ENCODE results near the gene FOXN1.

FOXN1 gene

GRCh38 chr17:28567604-28568003 lies 61.5 kb downstream of the FOXN1 start:
- Histone ChIP-seq H3K79me2 (ENCODE audit: insufficient read depth, low read length) (peaks cover 18% of the 10 kb centered on the region; the same call in 1 of the 2 replicates), H3K4me2 (ENCODE audit: low read depth, low read length, poor library complexity, severe bottlenecking) (peak overlapping the region; percentile 31), H3K9me3 (ENCODE audit: insufficient read depth, low read length) (no peaks in the 10 kb centered on the region), H3K27ac (ENCODE audit: low read depth, low read length) (no peak overlapping the region), H3K36me3 (ENCODE audit: low read length) (no peaks in the 10 kb centered on the region), H3F3A (ENCODE audit: insufficient read depth) (peaks cover 20% of the 10 kb centered on the region), H3K9me2 (replicated peaks; ENCODE audit: insufficient read depth, low read length) (no peaks in the 10 kb centered on the region), H3K4me3 (ENCODE audit: insufficient read depth, low read length, poor library complexity, severe bottlenecking) (no peak overlapping the region), H4K20me1 (ENCODE audit: low read depth, low read length) (0 out of 2 replicates have a peak, but pooled peaks cover 5% of the 10 kb centered on the region), H2AFZ (ENCODE audit: low read depth, low read length, severe bottlenecking) (no peak overlapping the region), H3K27me3 (ENCODE audit: low read length) (no peaks in the 10 kb centered on the region), H3K9ac (ENCODE audit: low read length) (no peak overlapping the region)
- TF ChIP-seq CTCF (IDR thresholded peaks at IDR 0.05; ENCODE audit: insufficient read depth, low read length, poor library complexity, severe bottlenecking) (no peak), EZH2phosphoT487 (conservative IDR thresholded peaks at IDR 0.05; ENCODE audit: low read length) (no peak)

- H3K27ac ChIP-seq (ENCODE audit: low read depth, low read length) = no peak overlapping the region
- H3K4me2 ChIP-seq (ENCODE audit: low read depth, low read length, poor library complexity, severe bottlenecking) = peak overlapping the region; percentile 81
- no peak for TF ChIP-seq CTCF (IDR thresholded peaks at IDR 0.05; ENCODE audit: insufficient read depth, low read length, poor library complexity, severe bottlenecking)
- H3K9me2 ChIP-seq (replicated peaks; ENCODE audit: insufficient read depth, low read length) = no peaks in the 10 kb centered on the region
- peaks cover 18% of the 10 kb centered on the region; the same call in 1 of the 2 replicates for H3K79me2 ChIP-seq (ENCODE audit: insufficient read depth, low read length)
- peaks cover 20% of the 10 kb centered on the region for H3F3A ChIP-seq (ENCODE audit: insufficient read depth)
- H3K27me3 ChIP-seq (ENCODE audit: low read length) = no peaks in the 10 kb centered on the region
- 0 out of 2 replicates have a peak, but pooled peaks cover 5% of the 10 kb centered on the region for H4K20me1 ChIP-seq (ENCODE audit: low read depth, low read length)
- no peak overlapping the region for H2AFZ ChIP-seq (ENCODE audit: low read depth, low read length, severe bottlenecking)
- H3K36me3 ChIP-seq (ENCODE audit: low read length) = no peaks in the 10 kb centered on the region
- H3K4me3 ChIP-seq (ENCODE audit: insufficient read depth, low read length, poor library complexity, severe bottlenecking) = no peak overlapping the region
- no peaks in the 10 kb centered on the region for H3K9me3 ChIP-seq (ENCODE audit: insufficient read depth, low read length)
- no peak overlapping the region for H3K9ac ChIP-seq (ENCODE audit: low read length)
These were observed 63.3 kb downstream of the FOXN1 start for GRCh38 chr17:28569446-28569845.

GRCh38 chr17:28570716-28571360 lies 64.7 kb downstream of the FOXN1 start:
- Histone ChIP-seq H3K4me2 (ENCODE audit: low read depth, low read length, poor library complexity, severe bottlenecking) (peak overlapping the region; percentile 81), H3K36me3 (ENCODE audit: low read length) (no peaks in the 10 kb centered on the region), H4K20me1 (ENCODE audit: low read depth, low read length) (0 out of 2 replicates have a peak, but pooled peaks cover 5% of the 10 kb centered on the region), H3K9me3 (ENCODE audit: insufficient read depth, low read length) (no peaks in the 10 kb centered on the region), H3K9ac (ENCODE audit: low read length) (peak overlapping the region; percentile 78), H3K27me3 (ENCODE audit: low read length) (no peaks in the 10 kb centered on the region), H3K79me2 (ENCODE audit: insufficient read depth, low read length) (peaks cover 9% of the 10 kb centered on the region; the same call in 1 of the 2 replicates), H3K27ac (ENCODE audit: low read depth, low read length) (peak overlapping the region; percentile 33; the same call in 1 of the 2 replicates), H3F3A (ENCODE audit: insufficient read depth) (peaks cover 20% of the 10 kb centered on the region), H3K9me2 (replicated peaks; ENCODE audit: insufficient read depth, low read length) (no peaks in the 10 kb centered on the region), H2AFZ (ENCODE audit: low read depth, low read length, severe bottlenecking) (peak overlapping the region; percentile 78), H3K4me3 (ENCODE audit: insufficient read depth, low read length, poor library complexity, severe bottlenecking) (peak overlapping the region; percentile 74)
- TF ChIP-seq CTCF (IDR thresholded peaks at IDR 0.05; ENCODE audit: insufficient read depth, low read length, poor library complexity, severe bottlenecking) (no peak), EZH2phosphoT487 (conservative IDR thresholded peaks at IDR 0.05; ENCODE audit: low read length) (no peak)
